ENCODE data around the gene COL23A1. TPM values are rescaled to one million over a fixed set of nuclear protein-coding genes. Genes with fewer than 3 reads are reported as not detected.

The COL23A1 gene
- total and polyA plus RNA-seq, 2 donors (not counting 1 experiment from before 2014, with no cell fraction given) = 0.20 TPM; not detected in 1

- intact Hi-C loops (cut with micrococcal nuclease) = no loop called here
- Histone ChIP-seq H3K27ac (ENCODE audit: low read length in 2 of 2) (no peak overlapping the region), H3K27me3 (replicated peaks in 1 of 4; ENCODE audit: control extremely low read depth in 1 of 4, control insufficient read depth in 3 of 4, insufficient read depth in 4 of 4, low read length in 3 of 4) (peaks cover 0 to 6% (median 0%) of the 10 kb centered on the region in 4 experiments), H3K79me2 (ENCODE audit: control insufficient read depth, insufficient read depth, low read length) (no peaks in the 10 kb centered on the region), H3K36me3 (replicated peaks in 1 of 2; ENCODE audit: control extremely low read depth in 1 of 2, control insufficient read depth in 1 of 2, extremely low read depth in 1 of 2, insufficient read depth in 2 of 2, low read length in 1 of 2) (no peaks in the 10 kb centered on the region), H2AFZ (ENCODE audit: insufficient read depth, low read depth, low read length, poor library complexity, severe bottlenecking) (no peak overlapping the region), H3K9ac (ENCODE audit: low read length) (no peak overlapping the region), H3K4me1 (ENCODE audit: control insufficient read depth in 2 of 2, insufficient read depth in 2 of 2, low read length in 2 of 2) (no peaks in the 10 kb centered on the region), H3K4me2 (replicated peaks; ENCODE audit: low read depth, low read length, poor library complexity, severe bottlenecking) (no peak overlapping the region), H3K4me3 (ENCODE audit: control extremely low read depth in 1 of 5, extremely low read depth in 1 of 5, insufficient read depth in 1 of 5, low read depth in 2 of 5, low read length in 4 of 5) (no peak overlapping the region), H3K9me3 (ENCODE audit: control extremely low read depth in 1 of 3, control insufficient read depth in 2 of 3, insufficient read depth in 1 of 3, low read length in 2 of 3) (no peaks in the 10 kb centered on the region), H4K20me1 (ENCODE audit: control insufficient read depth, insufficient read depth, low read length, poor library complexity, severe bottlenecking) (no peaks in the 10 kb centered on the region)
- Mint-ChIP-seq H3K4me3 (no peak overlapping the region), H3K9me3 (ENCODE audit: insufficient read depth) (no peaks in the 10 kb centered on the region), H3K27ac (no peak overlapping the region), H3K27me3 (peaks cover 10% of the 10 kb centered on the region), H3K4me1 (no peaks in the 10 kb centered on the region)
- ChIA-PET POLR2A (no interaction called here), CTCF (no interaction called here)
- TF ChIP-seq CTCF (IDR thresholded peaks at IDR 0.05) (no peak), EZH2 (IDR thresholded peaks at IDR 0.05; ENCODE audit: borderline replicate concordance, insufficient read depth, low read depth, low read length, poor library complexity, severe bottlenecking) (no peak)
- no peak for DNase-seq
- ATAC-seq (ENCODE audit: low read depth) = no peak
- 83% methylated on average over 28 of the region's 28 CpGs for WGBS (ENCODE audit: insufficient coverage)
Measured at GRCh38 chr5:178350361-178351220, 239.6 kb downstream of the COL23A1 start.

GRCh38 chr5:178349625-178350353 is 240.4 kb downstream of the COL23A1 start:
- Histone ChIP-seq H2AFZ (ENCODE audit: insufficient read depth, low read depth, low read length, poor library complexity, severe bottlenecking) (no peak overlapping the region), H3K4me1 (ENCODE audit: control insufficient read depth in 2 of 2, insufficient read depth in 2 of 2, low read length in 2 of 2) (no peaks in the 10 kb centered on the region), H3K9ac (ENCODE audit: low read length) (no peak overlapping the region), H4K20me1 (ENCODE audit: control insufficient read depth, insufficient read depth, low read length, poor library complexity, severe bottlenecking) (no peaks in the 10 kb centered on the region), H3K79me2 (ENCODE audit: control insufficient read depth, insufficient read depth, low read length) (no peaks in the 10 kb centered on the region), H3K9me3 (ENCODE audit: control extremely low read depth in 1 of 3, control insufficient read depth in 2 of 3, insufficient read depth in 1 of 3, low read length in 2 of 3) (no peaks in the 10 kb centered on the region), H3K27me3 (replicated peaks in 1 of 4; ENCODE audit: control extremely low read depth in 1 of 4, control insufficient read depth in 3 of 4, insufficient read depth in 4 of 4, low read length in 3 of 4) (peaks cover 0 to 6% (median 0%) of the 10 kb centered on the region in 4 experiments), H3K4me2 (replicated peaks; ENCODE audit: low read depth, low read length, poor library complexity, severe bottlenecking) (no peak overlapping the region), H3K27ac (ENCODE audit: low read length in 2 of 2) (no peak overlapping the region), H3K36me3 (replicated peaks in 1 of 2; ENCODE audit: control extremely low read depth in 1 of 2, control insufficient read depth in 1 of 2, extremely low read depth in 1 of 2, insufficient read depth in 2 of 2, low read length in 1 of 2) (no peaks in the 10 kb centered on the region), H3K4me3 (ENCODE audit: control extremely low read depth in 1 of 5, extremely low read depth in 1 of 5, insufficient read depth in 1 of 5, low read depth in 2 of 5, low read length in 4 of 5) (no peak overlapping the region)
- H3K4me1 Mint-ChIP-seq = no peaks in the 10 kb centered on the region
- ATAC-seq (ENCODE audit: low read depth) = no peak
- H3K27ac Mint-ChIP-seq = no peak overlapping the region
- intact Hi-C loops (cut with micrococcal nuclease) = no loop called here
- no peaks in the 10 kb centered on the region for H3K9me3 Mint-ChIP-seq (ENCODE audit: insufficient read depth)
- ChIA-PET POLR2A (no interaction called here), CTCF (no interaction called here)
- no peak overlapping the region for H3K4me3 Mint-ChIP-seq
- TF ChIP-seq EZH2 (IDR thresholded peaks at IDR 0.05; ENCODE audit: borderline replicate concordance, insufficient read depth, low read depth, low read length, poor library complexity, severe bottlenecking) = no peak
- TF ChIP-seq CTCF (IDR thresholded peaks at IDR 0.05) = no peak
- peaks cover 10% of the 10 kb centered on the region for H3K27me3 Mint-ChIP-seq
- WGBS (ENCODE audit: insufficient coverage) = 86% methylated on average over 8 of the region's 8 CpGs
- DNase-seq = no peak

Data from B cell (primary cell).